Measurements from ENCODE around the gene NOX3.

- TF ChIP-seq CTCF (IDR thresholded peaks at IDR 0.05) (no peak), POLR2A (IDR thresholded peaks at IDR 0.05) (no peak), EP300 (IDR thresholded peaks at IDR 0.05) (no peak), POLR2AphosphoS5 (IDR thresholded peaks at IDR 0.05) (no peak)
Observed at GRCh38 chr6:155408981-155409380, 46.7 kb downstream of the NOX3 start.
